NCI-H2107 (cell line): ENCODE data around the gene RBM47.
"Not testable (repeated sequence)": the region's sequence is repeated elsewhere in the genome, so short reads cannot be mapped to it uniquely, and the experiment has no call there.

ENCODE experiments used
- DNase-seq: peaks from one replicate; lab custom pipeline; 2025; lab: John Stamatoyannopoulos, UW

RBM47 gene

DNA sequence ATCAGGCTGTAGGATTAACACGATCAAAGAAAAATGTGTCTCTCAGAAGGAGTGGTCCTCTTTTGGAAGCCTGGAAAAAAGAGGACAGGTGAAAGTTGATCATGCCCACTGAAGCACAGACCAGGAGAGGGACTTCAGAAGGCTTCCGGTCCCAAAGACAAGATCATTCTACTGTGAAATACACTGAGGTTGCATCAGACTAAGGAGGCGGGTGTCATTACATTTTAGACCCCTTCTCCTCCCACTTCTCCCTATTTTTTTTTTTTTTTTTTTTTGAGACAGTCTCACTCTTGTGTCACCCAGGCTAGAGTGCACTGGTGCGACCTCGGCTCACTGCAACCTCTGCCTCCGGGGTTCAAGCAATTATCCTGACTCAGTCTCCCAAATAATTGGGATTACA, 67.5 kb downstream of the RBM47 start:
- DNase-seq = no peak

DNA sequence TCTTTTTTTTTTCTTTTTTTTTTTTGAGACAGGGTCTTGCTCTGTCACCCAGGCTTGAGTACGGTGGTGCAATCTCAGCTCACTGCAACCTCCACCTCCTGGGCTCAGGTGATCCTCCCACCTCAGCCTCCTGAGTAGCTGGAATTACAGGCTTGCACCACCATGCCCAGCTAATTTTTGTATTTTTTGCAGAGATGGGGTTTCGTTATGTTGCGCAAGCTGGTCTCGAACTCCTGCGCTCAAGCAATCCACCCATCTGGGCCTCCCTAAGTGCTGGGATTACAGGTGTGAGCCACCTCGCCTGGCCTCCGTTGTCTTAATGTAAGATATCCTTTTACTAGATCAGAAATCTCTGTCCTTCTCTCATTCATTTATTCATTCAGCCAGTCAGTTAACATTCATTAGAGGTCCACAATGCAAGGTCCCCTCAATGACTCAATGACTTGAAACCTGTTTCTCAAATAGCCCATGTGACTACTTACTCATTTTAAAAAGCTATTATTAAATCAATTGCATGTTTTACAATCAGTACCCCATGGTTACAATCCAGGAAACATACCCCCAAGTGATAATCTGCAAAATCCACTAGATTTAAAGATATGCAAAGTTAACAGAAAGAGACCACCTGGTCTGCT, 68.0 kb downstream of the RBM47 start:
- not testable (repeated sequence) for DNase-seq

DNA sequence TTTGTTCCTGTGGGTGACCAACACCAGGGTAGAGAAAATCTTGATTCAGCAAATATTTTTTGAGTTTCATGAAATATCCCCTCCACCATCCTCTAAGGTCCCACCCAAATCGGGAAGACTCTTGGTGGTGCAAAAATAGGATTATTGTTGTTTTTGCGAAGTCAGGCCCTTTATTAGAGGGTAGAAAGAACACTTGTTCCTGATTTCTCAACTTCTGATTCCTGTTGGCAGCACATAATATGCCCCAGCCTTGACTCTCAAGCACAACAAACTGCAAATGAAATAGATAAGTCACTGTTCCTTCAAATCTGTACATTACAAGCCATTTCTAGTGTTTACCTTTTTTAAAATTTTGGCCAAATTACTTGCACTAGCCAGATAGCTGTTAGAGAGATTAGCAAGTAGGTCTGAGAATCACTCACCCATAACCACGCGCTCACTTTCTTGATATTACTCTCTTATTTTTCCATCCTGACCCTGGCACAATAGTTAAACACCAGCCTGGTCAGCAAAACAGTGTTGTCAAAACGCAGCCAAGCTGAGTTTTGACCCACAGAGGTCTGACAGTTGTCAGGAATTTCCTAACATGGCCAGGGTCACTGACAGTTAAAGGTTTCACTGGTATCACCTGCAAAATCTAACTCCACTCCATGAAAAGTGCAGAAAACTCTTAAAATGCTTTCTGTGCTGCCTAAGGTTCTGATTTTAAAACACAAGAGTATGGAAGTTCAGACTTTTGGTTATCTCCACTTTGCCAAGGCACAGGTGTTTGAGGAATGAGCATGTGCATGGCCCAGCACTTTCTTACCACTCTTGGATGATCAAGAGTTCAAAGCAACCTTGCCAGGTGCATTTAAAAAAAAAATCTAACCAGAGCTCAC, 69.8 kb downstream of the RBM47 start:
- DNase-seq = no peak

DNA sequence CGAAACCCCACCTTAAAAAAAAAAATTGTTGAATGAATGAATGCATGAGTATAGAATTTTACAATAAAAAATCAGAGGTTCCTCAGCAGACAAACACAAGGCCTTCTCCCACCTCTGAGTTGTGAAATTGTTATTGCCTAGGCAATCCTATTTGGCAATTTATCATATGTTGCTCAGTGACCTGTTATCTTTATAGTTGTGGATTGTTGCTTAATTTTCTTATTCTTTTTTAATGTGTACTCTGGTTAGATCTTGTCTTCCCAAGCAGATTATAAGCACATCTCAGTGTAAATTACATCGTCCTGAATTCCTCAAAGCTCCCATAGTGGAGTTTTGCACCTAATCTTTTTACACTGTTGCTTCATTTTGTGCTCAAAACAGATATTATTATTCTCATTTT, 71.9 kb downstream of the RBM47 start:
- DNase-seq = no peak

DNA sequence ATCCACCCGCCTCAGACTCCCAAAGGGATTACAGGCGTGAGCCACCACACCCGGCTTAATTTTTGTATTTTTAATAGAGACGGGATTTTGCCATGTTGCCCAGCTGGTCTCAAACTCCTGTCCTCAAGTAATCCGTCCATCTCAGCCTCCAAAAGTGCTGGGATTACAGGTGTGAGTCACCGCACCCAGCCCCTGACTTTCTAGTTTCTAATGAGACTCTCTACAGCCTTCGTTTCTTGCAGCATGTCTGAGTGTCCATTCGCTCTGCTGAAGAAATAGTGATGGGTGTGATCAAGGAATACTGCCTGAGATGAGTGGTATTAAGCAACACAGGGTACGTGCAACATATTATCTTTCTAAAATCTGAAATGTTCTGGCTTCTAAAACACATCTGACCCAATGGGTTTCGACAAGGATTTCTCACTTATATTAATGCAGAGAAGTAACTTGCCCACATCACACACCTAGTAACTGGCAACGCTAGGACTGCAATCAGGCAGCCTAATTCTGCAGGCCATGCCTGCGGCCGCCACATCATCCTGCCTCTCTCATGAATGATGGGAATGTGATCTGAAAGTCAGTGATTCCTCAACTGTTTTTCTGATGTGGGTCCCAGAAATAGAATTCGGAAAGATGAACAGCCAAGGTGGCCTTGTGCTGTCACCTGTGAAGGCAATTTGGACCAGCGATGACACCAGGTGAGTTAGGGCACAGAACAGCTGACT, 74.3 kb downstream of the RBM47 start:
- no peak for DNase-seq

DNA sequence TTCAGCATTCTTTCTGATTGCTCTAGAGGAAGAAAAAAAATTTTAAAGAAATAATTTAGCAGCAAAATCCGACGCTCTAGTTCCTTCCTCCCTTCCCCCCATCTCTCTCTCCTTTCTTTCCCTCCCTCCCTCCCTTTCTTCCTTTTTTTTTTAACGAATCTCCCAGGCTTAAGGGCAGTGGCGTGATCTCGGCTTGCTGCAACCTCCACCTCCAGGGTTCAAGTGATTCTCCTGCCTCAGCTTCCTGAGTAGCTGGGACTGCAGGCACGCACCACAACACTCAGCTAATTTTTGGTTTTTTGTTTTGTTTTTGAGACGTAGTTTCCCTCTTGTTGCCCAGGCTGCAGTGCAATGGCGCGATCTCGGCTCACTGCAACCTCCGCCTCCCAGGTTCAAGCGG, 75.0 kb downstream of the RBM47 start:
- DNase-seq = not testable (repeated sequence)

DNA sequence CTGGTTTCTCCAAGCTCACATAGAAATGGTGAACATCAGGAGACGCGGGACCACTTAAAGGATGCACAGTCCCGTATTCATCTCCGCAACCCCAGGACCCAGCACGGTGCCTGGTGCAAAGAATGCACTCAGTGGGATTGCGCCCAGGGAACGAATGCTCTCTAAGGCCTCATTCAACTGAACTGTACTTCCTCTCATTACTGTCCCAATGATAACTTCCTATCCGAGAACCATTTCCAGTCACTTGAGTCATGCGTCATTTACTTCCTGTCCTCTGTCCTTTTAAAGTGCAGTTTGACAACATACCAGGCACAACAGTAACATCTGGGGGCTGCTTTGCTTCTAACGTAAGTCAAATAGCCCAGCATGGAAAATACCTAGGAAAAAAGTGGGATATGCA, 75.7 kb downstream of the RBM47 start:
- DNase-seq = no peak

DNA sequence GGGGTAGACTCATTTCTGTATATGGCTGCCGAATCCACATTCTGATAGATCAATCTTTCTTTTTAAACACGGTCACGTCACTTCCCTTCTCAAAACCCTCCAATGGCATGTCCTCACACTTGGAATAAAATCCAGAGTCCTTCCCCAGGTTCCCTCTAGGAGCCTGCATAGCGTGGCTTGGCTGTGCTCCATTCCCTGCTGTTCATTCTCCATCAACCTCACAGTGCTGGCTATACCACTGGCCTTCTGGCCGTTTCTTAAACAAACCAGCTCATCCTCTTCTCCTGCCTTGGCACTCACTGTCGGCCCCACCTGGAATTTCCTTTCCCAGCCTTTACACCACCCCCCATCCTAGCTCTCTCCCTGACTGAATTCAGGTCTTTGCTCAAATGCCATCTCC, 77.1 kb downstream of the RBM47 start:
- DNase-seq = no peak

DNA sequence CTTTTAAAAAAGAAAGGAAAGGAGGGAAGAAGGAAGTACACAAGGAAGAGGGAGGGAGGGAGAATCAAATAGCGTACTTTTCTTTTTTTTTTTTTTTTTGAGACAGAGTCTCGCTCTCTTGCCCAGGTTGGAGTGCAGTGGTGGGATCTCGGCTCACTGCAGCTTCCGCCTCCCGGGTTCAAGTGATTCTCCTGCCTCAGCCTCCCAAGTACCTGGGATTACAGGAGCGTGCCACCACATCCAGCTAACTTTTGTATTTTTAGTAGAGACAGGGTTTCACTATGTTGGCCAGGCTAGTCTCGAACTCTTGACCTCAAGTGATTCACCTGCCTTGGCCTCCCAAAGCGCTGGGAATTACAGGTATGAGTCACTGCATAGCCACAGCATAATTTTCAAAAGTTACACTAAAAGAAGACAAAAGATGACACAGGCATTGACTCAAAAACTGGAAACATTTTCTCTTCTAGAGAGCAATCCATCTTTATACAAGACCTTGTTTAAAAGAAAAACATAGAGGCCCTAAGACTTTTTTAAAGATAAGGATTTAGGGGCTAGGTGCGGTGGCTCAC, 78.0 kb downstream of the RBM47 start:
- DNase-seq = not testable (repeated sequence)

DNA sequence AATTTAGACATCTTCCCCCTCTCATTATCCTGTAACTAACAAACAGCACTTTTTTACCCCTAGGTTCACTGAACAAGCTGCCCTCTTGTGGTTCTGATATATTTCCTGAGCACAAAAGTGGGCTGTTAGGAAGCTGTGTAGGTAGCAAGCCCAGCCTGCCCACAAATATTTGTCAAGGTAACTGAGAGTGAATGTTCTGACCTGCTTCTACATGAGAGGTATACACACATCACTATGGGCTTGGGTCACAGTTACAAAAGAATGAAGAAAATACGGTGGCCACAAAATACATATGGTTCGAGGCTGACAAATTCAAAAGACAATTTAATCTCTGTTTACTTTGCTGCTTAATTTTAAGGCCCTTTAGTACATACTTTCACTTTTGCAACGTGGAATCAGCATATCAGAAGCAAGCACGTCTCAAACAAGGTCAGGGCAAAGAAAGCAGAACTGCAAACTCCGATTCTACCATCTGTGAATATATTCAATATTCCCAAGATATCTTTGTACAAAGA, 78.7 kb downstream of the RBM47 start:
- DNase-seq = peak; percentile 19

DNA sequence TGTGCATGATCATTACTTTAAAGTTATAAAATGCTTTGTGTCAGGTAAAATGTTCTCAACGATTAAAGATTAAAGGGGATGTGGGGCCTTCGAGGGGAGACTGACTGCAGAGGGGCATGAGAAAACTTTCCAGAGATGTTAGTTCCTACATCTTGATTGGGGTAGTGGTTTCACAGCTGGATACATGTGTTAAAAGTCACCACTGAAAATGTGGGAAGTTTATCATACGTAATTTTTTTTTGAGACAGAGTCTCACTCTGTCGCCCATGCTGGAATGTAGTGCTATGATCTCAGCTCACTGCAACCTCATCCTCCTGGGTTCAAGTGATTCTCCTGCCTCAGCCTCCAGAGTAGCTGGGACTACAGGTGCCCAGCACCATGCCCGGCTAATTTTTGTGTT, 79.5 kb downstream of the RBM47 start:
- no peak for DNase-seq

DNA sequence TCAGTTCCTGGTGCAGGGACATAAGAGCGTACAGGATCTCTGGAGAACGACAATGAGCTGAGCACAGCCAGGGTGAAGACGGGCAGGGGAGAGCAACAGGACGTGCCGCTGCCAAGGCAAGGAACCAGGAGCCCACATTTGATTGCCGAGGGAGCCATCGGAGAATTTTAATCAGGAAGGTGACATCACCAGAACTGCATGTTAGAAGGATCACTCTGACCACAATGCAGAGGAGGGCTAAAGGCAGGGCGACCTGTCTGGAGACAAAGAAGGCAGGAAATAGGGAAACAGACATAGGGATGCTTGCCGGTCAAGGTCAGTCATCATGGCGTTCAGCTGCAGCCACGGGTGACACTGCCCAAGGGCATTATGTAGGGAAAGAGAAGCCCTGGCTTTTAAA, 81.4 kb downstream of the RBM47 start:
- DNase-seq = no peak

DNA sequence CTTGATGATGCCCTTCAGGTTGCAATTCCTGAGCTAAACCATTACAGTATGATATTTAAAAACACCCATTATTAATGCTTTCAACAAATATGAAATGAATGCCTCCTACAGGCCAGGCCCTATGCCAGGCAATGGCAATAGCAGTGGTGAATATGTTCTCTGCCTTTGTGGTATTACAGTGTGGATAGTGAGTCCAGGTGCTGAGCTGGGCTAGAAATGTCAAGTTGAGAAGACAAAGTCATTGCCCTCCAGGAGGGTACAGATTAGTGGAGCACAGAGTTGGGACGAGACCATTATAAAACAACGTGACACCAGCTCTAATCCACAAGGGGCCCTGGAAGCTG, 81.9 kb downstream of the RBM47 start:
- DNase-seq = no peak

DNA sequence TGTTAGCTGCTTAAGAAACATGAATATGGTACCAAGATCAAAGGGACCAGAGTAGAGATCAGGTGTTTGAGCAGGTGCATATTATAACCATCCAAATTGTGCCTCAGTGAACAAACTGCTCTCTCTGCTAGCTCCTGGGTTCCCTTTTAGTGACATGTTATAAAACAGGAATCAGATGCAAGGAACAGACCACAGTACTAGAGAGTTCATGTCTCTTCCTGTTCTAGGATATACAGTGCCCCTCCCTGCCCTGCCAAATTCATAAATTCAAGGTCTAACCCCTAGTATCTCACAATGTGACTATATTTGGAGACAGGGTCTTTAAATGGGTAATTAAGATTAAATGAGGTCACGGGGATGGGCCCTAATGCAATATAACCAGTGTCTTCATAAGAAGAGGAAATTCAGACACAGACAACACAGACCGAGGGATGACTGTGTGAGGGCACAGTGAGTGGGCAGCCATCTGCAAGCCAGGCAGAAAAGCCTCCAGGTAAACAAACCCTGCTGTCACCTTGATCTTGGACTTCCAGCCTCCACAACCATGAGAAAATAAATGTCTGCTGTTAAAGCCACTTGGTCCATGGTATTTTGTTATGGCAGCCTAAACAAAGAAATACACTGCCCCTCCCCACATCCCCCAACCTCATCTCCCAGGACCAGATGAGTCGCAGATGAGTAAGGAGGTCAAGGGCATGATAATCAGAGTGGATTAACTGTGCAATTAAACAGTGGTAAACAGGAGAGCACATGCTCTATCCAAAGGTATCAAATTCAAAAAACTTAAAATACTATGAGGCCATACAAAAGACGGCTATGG, 82.5 kb downstream of the RBM47 start:
- no peak for DNase-seq

DNA sequence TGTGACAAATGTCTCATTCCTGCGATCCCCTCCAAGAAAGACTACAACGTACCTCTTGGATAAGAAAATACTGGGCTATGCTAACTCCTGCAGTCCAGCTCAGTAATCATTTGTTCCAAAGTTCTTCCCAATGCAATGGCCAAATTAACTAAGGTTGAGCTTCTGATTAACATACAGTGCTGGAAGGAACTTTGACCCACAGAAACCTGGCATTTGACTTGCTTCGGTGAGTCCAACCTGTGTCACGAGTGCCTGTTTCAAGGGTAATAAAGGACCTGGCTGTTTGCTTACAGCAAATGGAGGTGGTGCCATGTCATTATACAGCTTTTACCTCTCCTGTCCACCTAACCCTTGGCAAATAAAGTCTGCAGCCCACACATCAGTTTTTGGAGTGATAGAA, 83.2 kb downstream of the RBM47 start:
- DNase-seq = no peak

DNA sequence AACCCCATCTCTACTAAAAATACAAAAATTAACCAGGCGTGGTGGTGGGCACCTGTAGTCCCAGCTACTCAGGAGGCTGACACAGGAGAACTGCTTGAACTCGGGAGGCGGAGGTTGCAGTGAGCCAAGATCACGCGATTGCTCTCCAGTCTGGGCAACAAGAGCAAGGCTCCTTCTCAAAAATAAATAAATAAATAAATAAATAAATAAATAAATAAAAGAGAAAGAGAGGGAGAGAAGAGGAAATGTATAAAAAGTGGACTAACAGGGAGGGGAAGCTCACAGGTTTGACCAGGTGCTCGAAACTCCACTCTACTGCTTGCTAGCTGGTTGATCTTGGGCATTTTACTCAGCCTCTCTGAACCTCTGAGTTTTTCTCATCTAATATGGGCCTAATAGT, 84.2 kb downstream of the RBM47 start:
- not testable (repeated sequence) for DNase-seq

DNA sequence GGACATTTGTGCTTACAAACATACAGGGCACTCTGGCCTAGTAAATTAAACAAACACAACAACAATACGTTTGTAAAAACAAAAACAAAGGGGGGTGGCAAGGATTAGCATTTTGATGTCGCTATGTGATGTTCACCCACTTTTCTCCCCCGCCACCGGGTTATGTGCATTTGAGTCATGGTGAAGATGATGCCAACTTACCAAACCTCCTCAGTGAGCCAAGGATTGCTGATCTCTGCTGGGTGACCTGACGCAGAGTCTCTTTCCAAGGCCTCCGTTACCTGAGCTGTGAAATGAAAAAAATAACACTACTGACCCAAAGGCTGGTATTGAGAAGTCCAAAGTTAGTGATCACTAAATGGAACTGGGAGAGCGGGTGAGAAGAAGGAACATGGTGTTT, 85.4 kb downstream of the RBM47 start:
- DNase-seq = no peak

DNA sequence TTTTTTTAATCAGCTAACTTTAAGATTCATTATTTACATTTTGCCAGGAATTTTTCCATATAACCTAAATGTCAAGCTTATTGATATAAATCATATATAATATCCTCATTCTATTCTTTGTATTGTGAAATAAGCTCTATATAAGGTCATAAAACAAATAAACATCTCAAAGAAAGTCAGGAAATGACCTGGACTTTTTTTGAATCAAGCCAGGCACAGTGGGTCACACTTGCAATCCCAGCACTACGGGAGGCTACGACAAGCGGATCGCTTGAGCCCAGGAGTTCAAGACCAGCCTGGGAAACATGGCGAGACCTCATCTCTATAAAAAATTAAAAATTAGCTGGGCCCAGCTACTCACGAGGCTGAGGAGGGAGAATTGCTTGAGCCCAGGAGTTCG, 88.9 kb downstream of the RBM47 start:
- DNase-seq = no peak

DNA sequence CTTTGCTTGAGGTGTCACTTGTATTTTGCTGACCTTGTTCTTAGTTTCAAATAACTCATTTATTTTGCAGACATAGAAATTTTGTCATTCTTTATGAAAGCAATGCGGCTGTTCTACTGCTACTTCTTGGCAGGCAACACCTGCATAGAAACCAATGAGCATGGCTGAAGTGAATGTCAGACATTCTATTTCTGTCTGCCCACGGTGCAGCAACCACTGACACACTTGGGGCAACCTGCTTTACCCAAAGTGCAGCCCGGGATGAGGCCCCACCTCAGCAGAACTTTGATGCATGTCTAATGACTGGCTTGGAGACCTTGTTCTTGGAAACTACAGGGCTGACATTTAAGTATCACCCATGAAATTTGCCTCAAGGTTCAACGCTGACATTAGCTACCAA, 93.6 kb downstream of the RBM47 start:
- no peak for DNase-seq

DNA sequence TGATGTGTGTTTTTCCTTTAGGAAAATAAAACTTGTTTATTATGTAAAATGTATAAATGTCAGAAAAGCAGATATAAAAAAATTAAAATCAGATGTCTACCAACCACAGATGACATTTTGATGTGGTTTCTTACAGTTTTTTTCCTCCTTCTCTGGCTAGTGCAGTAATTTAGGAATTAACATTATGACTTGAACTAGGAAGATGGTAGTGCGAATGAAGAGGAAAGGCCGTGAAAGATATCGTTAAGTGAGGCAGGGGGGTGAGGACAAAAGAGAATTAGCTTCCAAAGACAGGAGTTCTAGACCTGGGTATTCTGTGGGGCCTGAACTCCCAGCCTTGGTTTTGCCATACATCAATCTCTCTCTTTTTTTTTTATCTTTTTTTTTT, 98.0 kb downstream of the RBM47 start:
- DNase-seq = no peak

DNA sequence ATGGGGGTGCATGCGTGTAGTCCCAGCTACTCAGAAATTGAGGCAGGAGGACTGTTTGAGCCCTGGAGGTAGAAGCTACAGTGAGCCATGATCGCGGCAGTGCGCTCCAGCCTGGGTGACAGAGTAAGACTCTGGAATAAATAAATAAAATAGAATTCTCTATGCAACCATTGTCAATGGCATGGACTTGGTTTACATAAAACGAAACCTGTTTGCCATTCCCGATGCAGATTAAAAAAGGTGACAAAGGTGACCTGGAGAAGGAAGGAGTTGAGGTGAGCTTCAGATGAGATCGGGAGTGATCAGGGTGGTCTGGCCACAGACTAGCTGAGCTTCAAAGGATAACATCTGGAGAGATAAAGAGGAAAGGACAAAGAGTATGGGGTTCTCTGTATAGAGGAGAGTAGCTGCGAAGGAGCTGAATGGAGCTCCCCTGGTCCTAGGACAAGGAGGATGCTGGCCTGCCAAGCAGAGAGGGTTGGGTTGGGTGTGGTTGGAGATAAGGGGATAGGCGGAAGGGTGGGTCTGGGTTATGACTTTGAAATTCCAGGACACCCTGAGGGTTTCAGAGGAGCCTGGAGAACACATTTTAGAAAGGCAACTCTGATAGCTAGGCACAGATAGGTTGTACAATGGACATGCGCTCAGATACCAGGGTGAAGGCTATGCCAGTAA, 98.6 kb downstream of the RBM47 start:
- DNase-seq = no peak
